ENCODE results near the gene MCCC1. TPM values are rescaled to one million over a fixed set of nuclear protein-coding genes. Genes with fewer than 3 reads are reported as not detected.

Gene MCCC1
- total and polyA plus RNA-seq, 10 of the 15 experiments (the other 5 are each of a cell fraction or from before 2014, with no cell fraction given) = 35.0 to 71.7 (median 47.0) TPM

- TF ChIP-seq SREBF1 (IDR thresholded peaks at IDR 0.05; ENCODE audit: low read length) = no peak
These were observed 76.3 kb downstream of the MCCC1 start (continued) for GRCh38 chr3:183022936-183023516.

- Histone ChIP-seq H3K9me3 (replicated peaks; ENCODE audit: control insufficient read depth, insufficient read depth, low read length) (no peaks in the 10 kb centered on the region), H3K4me2 (ENCODE audit: control insufficient read depth, insufficient read depth) (no peak overlapping the region), H3K4me3 (no peak overlapping the region), H3K27me3 (replicated peaks in 1 of 2; ENCODE audit: control insufficient read depth in 2 of 2, insufficient read depth in 2 of 2, low read length in 1 of 2) (no peaks in the 10 kb centered on the region), H4K20me1 (ENCODE audit: control insufficient read depth, insufficient read depth) (no peaks in the 10 kb centered on the region), H3K27ac (ENCODE audit: control insufficient read depth, insufficient read depth) (no peak overlapping the region), H3K4me1 (ENCODE audit: control insufficient read depth, insufficient read depth, low read length) (no peaks in the 10 kb centered on the region), H3K36me3 (ENCODE audit: control insufficient read depth in 2 of 2, insufficient read depth in 2 of 2, low read length in 1 of 2) (peaks cover 3 to 12% of the 10 kb centered on the region in 2 experiments), H3K79me2 (ENCODE audit: control insufficient read depth, insufficient read depth, low read length) (no peaks in the 10 kb centered on the region), H2AFZ (ENCODE audit: control insufficient read depth, low read depth, low read length) (no peak overlapping the region), H3K9ac (ENCODE audit: control insufficient read depth, insufficient read depth, low read length) (no peak overlapping the region)
- ChIA-PET RAD21 (ENCODE audit: unreplicated experiment) (no interaction called here), POLR2A (no interaction called here), SMC1A (ENCODE audit: uncharacterized antibody, unreplicated experiment) (no interaction called here), CTCF (interaction anchor here (1.0 kb wide), 1 partner anchor 15 kb away, joined by 5 read pairs; no protein-coding TSS in a partner anchor)
- FAIRE-seq (no peak), DNase-seq (ENCODE audit: low read depth, low spot score) (no peak), ATAC-seq (no peak)
- intact Hi-C loops (cut with micrococcal nuclease; ENCODE audit: unreplicated experiment) = no loop called here
- no TSS peak for BruUV-seq (replicated peaks)
- WGBS (ENCODE audit: insufficient coverage, insufficient replicate concordance, low lambda C conversion rate, missing lambda C conversion rate) = 86% methylated on average over 3 of the region's 3 CpGs
- in situ Hi-C loops (cut with MboI) = no loop called here
- TF ChIP-seq POLR2AphosphoS5 (IDR thresholded peaks at IDR 0.05; ENCODE audit: low read length) = no peak
- TF ChIP-seq BRCA1 (IDR thresholded peaks at IDR 0.05; ENCODE audit: low read depth, low read length) = no peak
- TF ChIP-seq SMAD1 (IDR thresholded peaks at IDR 0.05; ENCODE audit: low read depth, partially characterized antibody) = no peak
- no peak for TF ChIP-seq MAX (IDR thresholded peaks at IDR 0.05; ENCODE audit: low read depth, low read length)
- no peak for TF ChIP-seq SMARCA5 (IDR thresholded peaks at IDR 0.05)
- TF ChIP-seq E4F1 (IDR thresholded peaks at IDR 0.05; ENCODE audit: borderline replicate concordance, partially characterized antibody) = no peak
- TF ChIP-seq NFIC (IDR thresholded peaks at IDR 0.05; ENCODE audit: low read depth, low read length) = no peak
- no peak for TF ChIP-seq ZNF384 (IDR thresholded peaks at IDR 0.05; ENCODE audit: borderline replicate concordance, low read depth, low read length)
- no peak for TF ChIP-seq SREBF2 (IDR thresholded peaks at IDR 0.05; ENCODE audit: low read length)
- TF ChIP-seq CEBPZ (IDR thresholded peaks at IDR 0.05; ENCODE audit: low read depth, low read length) = no peak
- TF ChIP-seq NRF1 (conservative IDR thresholded peaks at IDR 0.05; ENCODE audit: low read depth, low read length) = no peak
- no peak for TF ChIP-seq MLLT1 (IDR thresholded peaks at IDR 0.05)
- no peak for TF ChIP-seq RAD51 (IDR thresholded peaks at IDR 0.05)
These were observed 80.7 kb downstream of the MCCC1 start for GRCh38 chr3:183018421-183019192.

Data from GM12878 (cell line).